Heart right ventricle (tissue), 16 donors: ENCODE data around the gene PRDM7. TPM values are rescaled to one million over a fixed set of nuclear protein-coding genes. Genes with fewer than 3 reads are reported as not detected.
A peak's percentile ranks its signal among the peaks of the same experiment; 100 is the strongest.

ENCODE experiments used
- ATAC-seq, 8 donors: fragments of 200-7000 bp; cut with Tn5 transposase; one replicate each; pipeline ENCODE4 v1.9.1; 2020; ENCODE audit warnings: mild to moderate bottlenecking in 8 of 8, moderate library complexity in 8 of 8, moderate number of reproducible peaks in 1 of 8
- DNase-seq, 2 donors: peaks; one replicate each; pipeline ENCODE4 v3.0.0-alpha.2; 2020
- H3K27ac ChIP-seq, 10 donors: fragments of 200-600 bp; sonication (generic) in 2 of 10; one replicate each; pipeline versions ENCODE4 v1.5.0 to v1.8.0; 2020 to 2022; ENCODE audit warnings: mild to moderate bottlenecking in 3 of 10
- H3K27me3 ChIP-seq, 7 donors: fragments of 200-600 bp; one replicate each; pipeline ENCODE4 v1.8.0; 2021 to 2022; ENCODE audit warnings: mild to moderate bottlenecking in 2 of 7
- H3K36me3 ChIP-seq, 9 donors: fragments of 200-600 bp; sonication (generic) in 1 of 9; one replicate each; pipeline versions ENCODE4 v1.5.0 to v1.8.0; 2020 to 2022; ENCODE audit warnings: mild to moderate bottlenecking in 2 of 9
- H3K4me1 ChIP-seq, 9 donors: fragments of 200-600 bp; sonication (generic) in 1 of 9; one replicate each; pipeline versions ENCODE4 v1.5.0 to v1.8.0; 2020 to 2022; ENCODE audit warnings: mild to moderate bottlenecking in 4 of 9
- H3K4me3 ChIP-seq, 10 donors: fragments of 200-600 bp; sonication (generic) in 2 of 10; one replicate each; pipeline versions ENCODE4 v1.5.0 to v1.8.0; 2020 to 2022; ENCODE audit warnings: mild to moderate bottlenecking in 7 of 10, moderate library complexity in 2 of 10
- H3K9me3 ChIP-seq, 11 donors: fragments of 200-600 bp in 10 of 11; sonication (generic) in 2 of 11; one replicate each; pipeline versions ENCODE4 v1.5.0 to v1.8.0; 2013 to 2022; ENCODE audit warnings: mild to moderate bottlenecking in 2 of 11, control low read depth in 1 of 11, moderate library complexity in 1 of 11
- WGBS, 2 donors: extraction: QIAGEN DNeasy Blood & Tissue Kit; methylation state at CpG; one replicate each; pipeline ENCODE4 v1.1.7; 2013; ENCODE audit warnings: inconsistent platforms in 1 of 2; 5-methylcytosine and 5-hydroxymethylcytosine counted together
- intact Hi-C, 10 donors: fragments of 100-400 bp; cut with DNase I; formaldehyde crosslinking; loops; one replicate each; pipeline versions ENCODE4 v1.11.1 to v1.14.2; 2022
- polyA plus RNA-seq, 2 donors: library from polyadenylated mRNA; stranded (reverse); fragments of 200-250 nt; gene quantifications; one replicate each; pipeline ENCODE4 v1.2.3, GENCODE V29; 2013
- total RNA-seq, 10 donors: library from RNA; stranded (reverse); fragmentation: NEBNext Ultra II Directional in 3 of 10; extraction: Animal tissue kit (Norgen Biotek cat#: 25700) in 3 of 10; gene quantifications; one replicate each; pipeline versions ENCODE4 v1.2.1 to v1.2.4, GENCODE V29; 2021 to 2023
- TF ChIP-seq, protein P1 (sequence below), 9 donors: fragments of 200-600 bp; sonication (generic) in 2 of 9; IDR thresholded peaks; one replicate each; pipeline versions ENCODE4 v1.5.0 to v1.8.0; 2021 to 2022; ENCODE audit warnings: antibody characterized with exemption in 9 of 9, mild to moderate bottlenecking in 5 of 9, moderate library complexity in 1 of 9
- donor health status: Arrhythmogenic right ventricular cardiomyopathy.
- donor health status: ischemic (EF 13 %, LVEDD 7.1; RV severe dilation, severe dysfunction).
- donor health status: healthy with polysubstance abuse.
- donor health status: DM: no; HTN: yes; CAD: no.
- donor health status: DM: no; HTN: no; CAD: no.
- donor health status: ischemic (EF 25% LVEDD 6.9; RV normal size, moderate dysfunction).
- donor health status: ischemic (EF 25% LVEDD 5.7; RV mildly dilated, moderate dysfunction).
- donor health status: healthy.
- donor health status: DM: yes; HTN: yes; CAD: no.
- donor health status: Ischemic cardiomyopathy.
- donor health status: ischemic (EF 35%, LVEDD 5.7; RV mildly dilated, moderate dysfunction).
- donor health status: nonischemic (EF 11% LVEDD 7.7; RV severe dilation, severe dysfunction).
- donor health status: DM: yes; HTN: yes; CAD: no.
- donor health status: PGD.
- donor health status: ischemic (EF 29% LVEDD 5.4; RV normal size, mild dysfunction).
- donor health status: nonischemic (EF 23%, LVEDD 6.1; RV moderate dilation, normal function).

PRDM7 gene
- total and polyA plus RNA-seq, 12 donors: not detected

DNA sequence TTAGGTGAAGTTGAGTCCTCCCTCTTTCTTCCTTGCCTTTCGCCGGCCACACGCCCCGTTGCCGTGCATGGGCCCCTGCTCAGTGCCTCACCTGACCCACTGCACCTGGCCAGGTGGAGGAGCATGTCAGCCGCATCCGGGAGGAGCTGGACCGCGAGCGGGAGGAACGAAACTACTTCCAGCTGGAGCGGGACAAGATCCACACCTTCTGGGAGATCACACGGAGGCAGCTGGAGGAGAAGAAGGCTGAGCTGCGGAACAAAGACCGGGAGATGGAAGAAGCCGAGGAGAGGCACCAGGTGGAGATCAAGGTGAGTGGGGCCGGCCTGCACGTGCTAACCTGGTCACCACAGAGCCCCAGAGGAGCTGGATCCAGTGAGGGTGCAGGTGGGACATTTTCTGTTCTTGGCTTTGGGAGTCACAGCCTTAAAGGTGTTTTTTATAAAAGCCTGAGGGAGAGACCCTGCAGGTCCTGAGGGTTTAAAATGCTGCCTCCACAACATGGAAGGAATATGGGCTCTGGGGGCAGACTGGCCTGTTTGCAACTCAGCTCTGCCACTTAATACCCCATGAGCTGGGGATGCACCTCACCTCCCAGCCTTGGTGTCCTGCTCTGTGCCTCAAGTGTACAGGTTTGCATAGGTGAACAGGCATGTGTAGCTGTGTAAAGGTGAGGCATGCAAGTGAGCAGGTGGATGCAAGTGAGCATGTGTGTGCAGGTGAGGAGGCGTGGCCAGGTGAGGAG is 45.8 kb downstream of the PRDM7 start:
- Histone ChIP-seq H3K36me3 (peaks cover 0 to 73% (median 23%) of the 10 kb centered on the region in 9 donors), H3K27ac (no peak overlapping the region), H3K27me3 (no peaks in the 10 kb centered on the region), H3K4me3 (no peak overlapping the region), H3K4me1 (no peaks in the 10 kb centered on the region), H3K9me3 (no peaks in the 10 kb centered on the region)
- ATAC-seq (no peak), DNase-seq (no peak)
- TF ChIP-seq, protein P1, sequence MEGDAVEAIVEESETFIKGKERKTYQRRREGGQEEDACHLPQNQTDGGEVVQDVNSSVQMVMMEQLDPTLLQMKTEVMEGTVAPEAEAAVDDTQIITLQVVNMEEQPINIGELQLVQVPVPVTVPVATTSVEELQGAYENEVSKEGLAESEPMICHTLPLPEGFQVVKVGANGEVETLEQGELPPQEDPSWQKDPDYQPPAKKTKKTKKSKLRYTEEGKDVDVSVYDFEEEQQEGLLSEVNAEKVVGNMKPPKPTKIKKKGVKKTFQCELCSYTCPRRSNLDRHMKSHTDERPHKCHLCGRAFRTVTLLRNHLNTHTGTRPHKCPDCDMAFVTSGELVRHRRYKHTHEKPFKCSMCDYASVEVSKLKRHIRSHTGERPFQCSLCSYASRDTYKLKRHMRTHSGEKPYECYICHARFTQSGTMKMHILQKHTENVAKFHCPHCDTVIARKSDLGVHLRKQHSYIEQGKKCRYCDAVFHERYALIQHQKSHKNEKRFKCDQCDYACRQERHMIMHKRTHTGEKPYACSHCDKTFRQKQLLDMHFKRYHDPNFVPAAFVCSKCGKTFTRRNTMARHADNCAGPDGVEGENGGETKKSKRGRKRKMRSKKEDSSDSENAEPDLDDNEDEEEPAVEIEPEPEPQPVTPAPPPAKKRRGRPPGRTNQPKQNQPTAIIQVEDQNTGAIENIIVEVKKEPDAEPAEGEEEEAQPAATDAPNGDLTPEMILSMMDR (IDR thresholded peaks at IDR 0.05): no peak
- 90 to 94% methylated on average over 19 of the region's 19 CpGs for WGBS, 2 donors
- intact Hi-C loops: no loop called here

DNA sequence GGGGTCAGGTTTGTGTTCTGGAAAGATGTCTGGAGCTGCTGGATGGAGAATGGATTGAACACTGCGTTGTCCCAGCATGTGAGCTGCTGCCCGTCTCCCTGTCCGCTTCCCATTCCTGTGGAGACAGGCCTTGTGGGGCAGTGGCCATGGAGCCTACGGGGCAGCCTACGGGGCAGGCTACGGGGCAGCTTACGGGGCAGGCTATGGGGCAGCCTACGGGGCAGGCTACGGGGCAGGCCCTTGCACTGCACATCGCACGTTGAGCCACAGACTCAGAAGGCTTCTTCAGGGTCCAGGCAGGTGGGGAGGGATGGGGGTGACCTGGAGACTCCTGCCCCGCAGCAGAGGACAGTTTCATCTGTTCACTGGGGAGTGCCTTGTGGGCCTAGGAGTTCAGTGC is 48.1 kb downstream of the PRDM7 start:
- 88 to 90% methylated on average over 12 of the region's 12 CpGs for WGBS, 2 donors
- intact Hi-C loops: no loop called here
- no peak for DNase-seq
- H3K36me3 ChIP-seq: peaks cover 0 to 53% (median 8%) of the 10 kb centered on the region in 9 donors
- TF ChIP-seq, protein P1 (IDR thresholded peaks at IDR 0.05): no peak
- no peaks in the 10 kb centered on the region for H3K9me3 ChIP-seq
- ATAC-seq: peak in 1 of 8 donors; percentile 28
- no peaks in the 10 kb centered on the region for H3K4me1 ChIP-seq
- H3K4me3 ChIP-seq: no peak overlapping the region
- no peaks in the 10 kb centered on the region for H3K27me3 ChIP-seq
- H3K27ac ChIP-seq: no peak overlapping the region

DNA sequence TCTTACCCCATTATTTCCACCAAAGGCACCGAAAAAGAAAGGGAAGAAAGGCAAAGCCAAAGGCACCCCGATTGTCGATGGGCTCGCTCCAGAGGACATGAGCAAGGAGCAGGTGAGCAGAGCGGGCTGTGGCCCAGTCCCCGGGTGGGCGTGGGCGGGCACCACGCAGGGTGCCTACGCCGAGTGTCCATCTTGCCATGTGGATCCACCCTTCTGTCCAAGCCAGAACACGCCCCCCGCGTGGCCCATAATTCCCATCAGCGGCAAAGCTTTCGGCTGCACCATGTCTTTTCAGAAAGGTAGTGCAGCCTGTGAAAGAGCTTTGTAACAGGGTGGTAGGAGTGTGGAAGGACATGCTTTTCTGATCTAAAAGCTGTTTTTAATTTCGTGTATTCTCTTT is 49.5 kb downstream of the PRDM7 start:
- WGBS, 2 donors: 92 to 97% methylated on average over 17 of the region's 17 CpGs
- DNase-seq: no peak
- intact Hi-C loops: no loop called here
- no peak overlapping the region for H3K27ac ChIP-seq
- no peak overlapping the region for H3K4me3 ChIP-seq
- no peak for ATAC-seq
- H3K36me3 ChIP-seq: peaks cover 0 to 39% (median 8%) of the 10 kb centered on the region in 9 donors
- TF ChIP-seq, protein P1 (IDR thresholded peaks at IDR 0.05): no peak
- H3K9me3 ChIP-seq: no peaks in the 10 kb centered on the region
- H3K27me3 ChIP-seq: no peaks in the 10 kb centered on the region
- H3K4me1 ChIP-seq: peaks cover 0 to 12% (median 9%) of the 10 kb centered on the region in 9 donors

DNA sequence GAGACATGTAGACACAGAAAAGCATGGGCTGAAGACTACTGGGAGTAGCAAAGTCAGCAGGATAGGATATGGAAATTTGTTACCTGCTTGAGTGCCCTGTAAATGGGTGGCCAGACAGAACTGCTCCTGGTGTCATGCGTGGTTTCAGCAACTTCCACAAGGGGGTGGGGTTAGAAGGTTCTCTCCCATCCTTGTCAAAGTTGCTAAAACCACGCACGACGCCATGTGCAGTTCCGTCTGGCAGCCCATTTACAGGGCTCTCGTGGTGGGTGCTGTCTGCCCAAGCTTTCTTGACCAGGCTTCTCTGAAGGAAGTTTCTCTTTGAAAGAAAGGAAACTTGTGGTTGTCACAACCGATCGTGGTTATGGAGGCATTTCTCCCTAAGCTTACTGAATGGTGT is 51.0 kb downstream of the PRDM7 start:
- intact Hi-C loops: no loop called here
- DNase-seq (no peak), ATAC-seq (no peak)
- Histone ChIP-seq H3K9me3 (no peaks in the 10 kb centered on the region), H3K36me3 (peaks cover 0 to 28% (median under 1%) of the 10 kb centered on the region in 9 donors), H3K4me1 (peaks cover 3 to 25% (median 16%) of the 10 kb centered on the region in 9 donors), H3K27me3 (no peaks in the 10 kb centered on the region), H3K4me3 (no peak overlapping the region), H3K27ac (no peak overlapping the region)
- WGBS, 2 donors: 84 to 88% methylated on average over 8 of the region's 8 CpGs
- TF ChIP-seq, protein P1 (IDR thresholded peaks at IDR 0.05): peak in 1 of 9 donors; percentile 7
